GM19238 (cell line): ENCODE data around the gene FBXO10.
"Not testable (repeated sequence)": the region's sequence is repeated elsewhere in the genome, so short reads cannot be mapped to it uniquely, and the experiment has no call there.

Experiments used
- DNase-seq: peaks from one replicate; pipeline ENCODE4 v3.0.0; 2011; ENCODE audit warnings: low spot score; ENCODE audit not compliant: insufficient read length

Gene FBXO10

GRCh38 chr9:37550781-37551180, 25.4 kb downstream of the FBXO10 start:
- DNase-seq = no peak

DNA sequence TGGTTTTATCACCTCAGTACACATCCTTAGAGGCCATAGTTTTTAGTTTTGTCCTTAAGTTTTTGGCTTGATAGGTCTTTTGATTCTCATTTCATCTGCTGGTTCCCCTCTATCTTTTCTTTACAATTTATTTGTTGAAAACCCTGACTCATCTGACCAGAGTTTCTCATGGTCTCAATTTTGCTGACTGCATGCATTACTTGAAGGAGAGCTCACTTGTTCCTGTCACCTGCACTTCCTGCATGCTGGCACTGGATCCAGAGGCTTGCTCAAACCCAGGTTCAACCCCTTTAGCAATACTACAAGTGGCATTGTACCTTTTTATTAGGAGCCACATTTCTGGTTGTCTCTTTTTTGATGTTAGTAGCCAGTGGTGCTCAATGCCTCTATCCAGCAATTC, 26.7 kb downstream of the FBXO10 start:
- DNase-seq = no peak

DNA sequence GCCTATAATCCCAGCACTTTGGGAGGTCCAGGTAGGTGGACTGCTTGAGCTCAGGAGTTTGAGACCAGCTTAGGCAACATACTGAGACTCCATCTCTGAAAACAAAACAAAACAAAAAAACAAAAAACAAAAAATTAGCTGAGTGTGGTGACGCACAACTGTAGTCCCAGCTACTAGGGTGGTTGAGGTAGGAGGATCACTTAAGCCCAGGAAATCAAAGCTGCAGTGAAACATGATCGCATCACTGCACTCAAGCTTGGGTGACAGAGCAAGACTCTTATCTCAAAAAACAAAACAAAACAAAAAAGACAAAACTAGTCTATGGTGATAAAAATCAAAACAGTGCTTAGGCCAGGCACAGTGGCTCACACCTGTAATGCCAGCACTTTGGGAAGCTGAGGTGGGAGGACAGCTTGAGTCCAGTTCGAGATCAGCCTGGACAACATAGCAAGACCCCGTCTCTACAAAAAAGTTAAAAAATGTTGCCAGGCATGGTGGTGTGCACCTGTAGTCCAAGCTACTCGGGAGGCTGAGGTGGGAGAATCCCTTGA, 28.8 kb downstream of the FBXO10 start:
- DNase-seq = no peak

DNA sequence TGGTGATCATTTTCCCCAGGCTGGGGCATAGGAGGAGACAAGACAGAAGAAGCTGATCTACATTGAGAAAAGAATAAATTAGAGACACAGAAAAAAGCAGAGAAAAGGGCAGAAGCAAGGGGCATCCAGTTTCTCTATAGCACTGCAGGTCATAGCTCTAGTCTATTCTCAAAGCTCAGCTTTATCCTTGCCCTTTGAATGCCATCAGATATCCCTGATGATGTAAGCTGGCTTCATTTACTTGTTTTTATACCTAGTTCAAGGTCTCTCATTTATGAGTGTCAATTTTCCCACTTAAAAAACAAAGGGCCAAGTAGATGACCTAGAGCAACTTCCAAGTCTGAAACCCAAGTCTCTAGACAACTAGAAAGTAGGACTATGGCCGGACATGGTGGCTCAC, 32.7 kb downstream of the FBXO10 start:
- no peak for DNase-seq

GRCh38 chr9:37542895-37543294, 33.3 kb downstream of the FBXO10 start:
- no peak for DNase-seq

- DNase-seq = no peak
Measured at GRCh38 chr9:37542488-37542887, 33.7 kb downstream of the FBXO10 start.

- DNase-seq = no peak
Measured at GRCh38 chr9:37541465-37541864, 34.7 kb downstream of the FBXO10 start.

DNA sequence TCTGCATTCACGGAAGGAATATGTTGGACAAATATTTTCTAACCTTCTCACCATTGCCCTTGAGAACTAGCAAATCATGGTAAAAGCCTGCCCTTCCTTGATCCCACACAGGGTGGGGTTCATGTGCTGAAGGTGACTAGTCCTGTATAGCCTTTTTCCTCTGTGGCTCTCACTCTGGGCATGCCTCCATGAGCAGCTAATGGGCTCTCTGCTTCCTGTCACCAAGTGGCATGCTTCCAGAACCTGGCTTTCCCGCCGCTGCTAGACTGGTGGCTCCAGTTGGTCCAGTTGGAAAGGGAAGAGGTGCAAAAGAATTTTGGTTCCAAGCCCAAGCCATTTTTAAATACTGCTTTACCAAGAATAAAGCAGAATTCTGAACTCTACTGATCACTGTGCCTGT, 35.5 kb downstream of the FBXO10 start:
- no peak for DNase-seq

- no peak for DNase-seq
Measured at GRCh38 chr9:37539634-37540033, 36.5 kb downstream of the FBXO10 start.

DNA sequence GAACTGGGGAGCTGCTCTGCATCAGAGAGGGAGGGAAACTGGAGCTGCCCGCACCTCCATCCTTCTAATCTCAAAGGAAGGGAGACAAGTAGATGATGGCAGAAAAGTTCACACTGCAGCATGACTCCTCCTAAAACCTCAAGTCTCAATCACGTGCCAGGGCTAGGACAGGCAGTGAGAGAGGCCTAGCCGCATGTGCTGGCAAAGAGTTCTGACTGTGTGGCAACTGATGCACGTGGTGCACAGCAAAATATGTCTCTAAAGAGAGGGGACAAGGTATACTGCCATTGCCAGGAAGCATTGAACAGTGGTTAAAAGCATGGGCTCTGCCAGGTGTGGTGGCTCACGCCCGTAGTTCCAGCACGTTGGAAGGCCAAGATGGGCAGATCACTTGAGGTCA, 38.1 kb downstream of the FBXO10 start:
- no peak for DNase-seq

DNA sequence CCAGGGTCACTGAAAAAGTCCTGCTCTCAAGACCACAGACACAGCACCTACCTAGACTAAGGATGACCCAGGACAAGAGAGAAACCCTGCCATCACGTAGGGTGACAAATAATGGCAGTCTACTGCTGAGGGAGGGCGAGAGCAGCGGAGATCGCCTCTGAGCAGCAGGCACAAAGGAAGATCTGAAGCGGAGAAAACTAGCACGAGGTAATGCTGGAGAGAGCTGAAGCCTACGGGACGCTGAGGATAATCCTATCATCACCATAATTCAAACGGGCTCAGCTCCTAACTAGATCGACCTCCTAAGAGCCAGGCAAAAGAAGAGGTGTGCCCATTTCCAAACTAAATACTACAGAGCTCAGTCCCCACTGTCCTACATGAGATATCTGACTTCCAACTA, 41.3 kb downstream of the FBXO10 start:
- no peak for DNase-seq

DNA sequence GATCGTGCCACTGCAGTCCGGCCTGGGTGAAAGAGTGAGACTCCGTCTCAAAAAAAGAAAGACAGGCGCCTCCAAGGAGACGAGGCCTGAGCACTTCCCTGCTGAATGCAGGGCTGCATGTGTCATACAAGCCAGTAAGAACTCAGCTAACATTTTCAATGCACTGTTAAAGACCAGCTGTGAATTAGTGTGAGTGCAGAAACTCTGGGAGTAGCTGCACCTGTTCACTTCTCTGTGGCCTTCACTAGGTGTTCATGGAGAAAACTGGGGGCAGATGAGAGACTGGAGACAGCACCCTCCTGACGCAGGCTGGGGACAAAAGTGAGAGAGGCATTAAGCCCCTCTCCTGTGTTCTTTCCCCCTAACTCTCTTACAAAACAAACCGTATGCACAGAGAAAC, 41.8 kb downstream of the FBXO10 start:
- no peak for DNase-seq

- DNase-seq = no peak
Measured at GRCh38 chr9:37531699-37532098, 44.5 kb downstream of the FBXO10 start.

DNA sequence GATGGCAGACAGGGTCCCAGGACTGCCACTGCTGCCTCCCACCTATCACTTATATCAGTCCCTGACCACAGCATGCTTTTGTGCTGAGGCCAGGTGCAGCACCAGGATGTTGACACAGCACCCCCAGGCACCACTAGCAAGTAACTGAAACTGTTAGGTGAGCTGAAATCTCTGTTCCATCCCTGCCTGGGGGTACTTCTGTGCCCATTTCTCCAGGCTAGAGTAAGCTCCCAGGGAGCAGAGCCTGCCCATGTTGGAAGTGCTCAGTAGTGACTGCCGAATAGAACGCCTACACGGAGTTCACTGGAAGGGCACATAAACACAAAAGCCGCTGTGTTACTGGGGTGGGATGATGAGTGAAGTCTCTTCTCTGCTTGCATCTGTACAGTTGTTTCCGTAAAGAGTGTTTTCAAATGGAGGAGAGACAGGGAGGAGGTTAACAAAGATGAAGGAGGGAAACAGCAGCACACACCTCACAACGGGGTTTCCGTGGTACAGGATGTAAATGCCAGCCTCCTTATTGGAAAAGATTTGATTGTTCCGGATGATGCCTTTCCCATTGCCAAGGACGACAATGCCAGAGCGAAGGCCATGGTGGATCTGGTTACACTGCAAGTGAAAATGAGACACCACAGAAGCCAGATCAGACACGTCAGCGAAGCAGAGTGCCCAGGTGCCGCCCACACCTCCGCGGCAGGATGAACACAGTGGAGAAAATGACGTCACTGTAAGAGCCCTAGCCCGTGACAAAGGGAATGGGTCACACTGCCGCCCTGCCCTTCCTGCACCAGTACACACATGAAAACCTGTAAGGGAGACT, 47.3 kb downstream of the FBXO10 start:
- no peak for DNase-seq

DNA sequence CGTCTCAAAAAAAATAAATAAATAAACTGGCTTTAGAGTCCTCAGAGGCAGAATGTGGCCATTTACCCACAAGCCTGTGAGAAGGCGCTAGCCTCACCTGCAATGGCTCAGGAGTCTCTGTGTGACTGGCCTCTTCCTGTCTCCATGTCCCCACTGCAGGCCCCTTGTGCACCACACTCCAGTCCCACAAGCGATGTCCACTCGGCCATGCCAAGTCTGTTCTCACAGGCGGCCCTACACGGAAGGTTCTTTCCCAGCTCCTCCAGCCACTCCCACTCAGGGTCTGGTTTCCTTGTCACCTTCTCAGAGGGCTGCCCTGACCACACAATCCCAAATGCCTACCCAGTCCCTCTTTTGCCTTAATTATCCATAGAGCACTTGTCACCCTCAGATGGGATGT, 52.3 kb downstream of the FBXO10 start:
- no peak for DNase-seq

- no peak for DNase-seq
Measured at GRCh38 chr9:37522971-37523370, 53.2 kb downstream of the FBXO10 start.

DNA sequence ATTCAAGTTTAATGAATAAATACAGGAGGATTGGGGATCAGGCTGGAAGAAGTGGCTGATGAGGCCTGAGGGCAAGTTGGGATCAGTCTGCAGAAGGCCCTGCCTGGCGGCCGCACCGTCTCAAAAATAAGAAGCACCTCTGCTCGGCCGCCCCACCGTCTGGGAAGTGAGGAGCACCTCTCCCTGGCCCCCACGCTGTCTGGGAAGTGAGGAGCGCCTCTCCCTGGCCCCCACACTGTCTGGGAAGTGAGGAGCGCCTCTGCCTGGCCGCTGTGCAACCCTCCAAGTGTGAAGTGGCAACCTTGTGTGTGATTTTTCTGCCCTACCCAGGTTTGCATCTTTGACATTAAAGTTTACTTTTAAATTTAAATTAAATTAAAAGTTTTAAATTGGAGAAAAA, 55.1 kb downstream of the FBXO10 start:
- DNase-seq = no peak

DNA sequence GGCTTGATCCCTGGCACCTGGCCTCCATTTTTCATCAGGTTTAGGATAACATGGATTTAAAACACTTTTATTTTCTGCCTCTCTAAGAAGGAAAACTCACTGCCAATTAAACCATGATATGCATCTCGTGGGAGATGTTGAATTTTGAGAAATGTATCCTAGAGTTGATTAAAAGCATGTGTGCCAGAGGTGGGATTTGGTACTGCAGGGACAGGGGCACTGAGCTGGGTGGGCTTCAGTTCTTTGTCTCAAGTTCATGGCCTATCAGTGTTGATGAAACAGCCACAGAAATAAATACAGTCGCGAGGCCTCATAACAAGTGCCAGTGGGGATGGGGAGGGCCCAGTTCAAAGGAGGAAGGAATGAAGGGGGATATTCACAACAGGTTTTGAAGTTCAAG, 55.5 kb downstream of the FBXO10 start:
- DNase-seq = no peak

GRCh38 chr9:37517923-37518322, 58.3 kb downstream of the FBXO10 start:
- no peak for DNase-seq

DNA sequence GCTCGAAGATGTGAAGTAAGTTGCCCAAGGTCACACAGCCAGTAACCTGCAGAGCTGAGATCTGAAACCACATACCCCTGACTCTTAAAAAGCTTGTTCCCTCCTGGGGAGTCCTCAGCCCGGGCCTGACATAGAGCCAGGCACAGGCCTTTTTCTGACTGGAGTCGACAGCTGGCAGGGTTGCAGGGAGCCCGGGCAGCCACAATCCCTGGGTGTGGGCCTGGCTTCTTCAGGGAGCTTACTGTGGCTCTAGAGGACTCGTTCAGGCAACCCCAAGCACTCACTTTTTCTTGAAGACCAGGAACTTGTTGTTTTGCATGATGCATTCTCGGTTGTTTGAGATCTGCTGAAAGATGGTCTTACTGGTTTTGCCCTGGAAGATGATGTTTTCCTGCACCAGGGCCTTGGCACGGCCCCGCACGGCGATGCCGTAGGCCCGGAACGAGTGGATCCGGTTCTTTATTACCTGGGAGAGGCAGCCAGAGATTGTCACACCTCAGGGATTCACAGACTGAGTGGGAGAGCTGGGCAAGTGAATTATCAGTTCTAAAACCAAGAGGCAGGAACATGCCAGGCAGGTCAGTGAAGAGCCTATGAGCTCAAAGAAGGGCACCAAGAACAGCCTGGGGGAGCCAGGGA, 60.4 kb downstream of the FBXO10 start:
- DNase-seq = no peak

DNA sequence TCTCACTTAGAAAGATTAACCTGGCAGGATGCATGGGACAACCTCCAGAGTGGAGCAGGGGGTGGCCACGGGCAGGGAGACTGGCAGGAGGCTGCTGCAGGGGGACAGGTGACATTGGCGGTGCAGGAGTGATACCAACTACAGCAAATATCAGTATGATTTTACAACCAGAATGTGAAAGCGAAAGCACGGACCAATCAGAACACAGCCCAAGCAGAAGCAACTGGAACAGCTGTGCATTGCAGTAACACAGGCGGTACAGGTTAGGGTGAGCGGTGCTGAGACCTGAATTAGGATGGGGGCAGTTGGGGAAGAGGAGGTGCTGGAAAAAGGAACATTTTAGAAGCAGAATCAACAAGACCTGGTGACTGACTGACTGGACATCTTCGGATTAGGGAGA, 61.2 kb downstream of the FBXO10 start:
- no peak for DNase-seq

DNA sequence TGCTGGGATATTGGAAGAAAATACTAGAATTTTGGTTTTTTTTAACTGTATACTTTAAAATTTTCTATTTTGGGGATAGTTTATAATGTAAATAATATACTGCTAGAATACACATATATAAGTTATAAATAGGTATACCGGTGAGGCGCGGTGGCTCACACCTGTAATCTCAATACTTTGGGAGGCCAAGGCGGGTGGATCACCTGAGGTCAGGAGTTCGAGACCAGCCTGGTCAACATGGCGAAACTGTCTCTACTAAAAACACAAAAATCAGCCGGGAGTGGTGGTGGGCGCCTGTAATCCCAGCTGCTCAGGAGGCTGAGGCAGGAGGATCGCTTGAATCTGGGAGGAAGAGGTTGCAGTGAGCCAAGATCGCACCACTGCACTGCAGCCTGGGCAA, 61.8 kb downstream of the FBXO10 start:
- DNase-seq = not testable (repeated sequence)

DNA sequence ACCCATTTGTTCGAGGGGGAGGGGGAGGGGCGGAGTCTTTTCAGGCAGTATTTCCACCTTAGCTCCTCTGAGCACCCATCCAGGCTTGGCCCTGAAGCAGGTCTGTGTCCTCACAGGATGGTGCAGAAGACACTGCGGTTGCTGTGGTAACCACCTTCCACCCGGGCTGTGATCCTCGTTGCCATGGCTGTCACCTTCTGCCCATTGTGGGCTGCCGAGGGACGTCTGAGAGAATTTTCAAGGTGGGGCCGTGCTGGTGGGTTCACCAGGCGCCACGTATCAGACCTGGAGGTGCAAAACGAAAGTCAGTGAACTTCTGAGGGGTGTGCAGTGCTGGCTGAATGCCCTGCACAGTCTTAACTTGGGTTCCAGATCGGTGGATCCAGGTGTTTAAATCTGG, 63.7 kb downstream of the FBXO10 start:
- no peak for DNase-seq
